ENCODE measurements around the gene LRIF1.

- TF ChIP-seq CTCF (IDR thresholded peaks at IDR 0.05 in 8 of 11, conservative IDR thresholded peaks at IDR 0.05 in 3 of 11): no peak
- TF ChIP-seq POLR2A (IDR thresholded peaks at IDR 0.05): no peak
Observed at GRCh38 chr1:110976089-110976488, 12.4 kb upstream of the LRIF1 start.

Data from spleen (tissue), 7 donors.